ENCODE results near the gene ZMIZ1.
A peak's percentile ranks its signal among the peaks of the same experiment; 100 is the strongest.

Gene ZMIZ1

GRCh38 chr10:79249186-79250121 lies 180.7 kb downstream of the ZMIZ1 start:
- Mint-ChIP-seq H3K9me3 (no peaks in the 10 kb centered on the region), H3K36me3 (ENCODE audit: low read depth) (peaks cover 44% of the 10 kb centered on the region), H3K4me3 (no peak overlapping the region), H3K27ac (peak overlapping the region; percentile 87), H3K4me1 (ENCODE audit: low read depth) (peaks cover 100% of the 10 kb centered on the region), H3K27me3 (no peaks in the 10 kb centered on the region)
- intact Hi-C loops (cut with micrococcal nuclease): loop anchor here (2.0 kb wide), 2 partner anchors 17 to 45 kb away; no protein-coding TSS in a partner anchor

- no peaks in the 10 kb centered on the region for H3K9me3 Mint-ChIP-seq
- peaks cover 47% of the 10 kb centered on the region for H3K36me3 Mint-ChIP-seq (ENCODE audit: low read depth)
- H3K4me1 Mint-ChIP-seq (ENCODE audit: low read depth): peaks cover 93% of the 10 kb centered on the region
- H3K27me3 Mint-ChIP-seq: no peaks in the 10 kb centered on the region
- intact Hi-C loops (cut with micrococcal nuclease): loop anchor here (2.0 kb wide), 1 partner anchor 17 kb away; no protein-coding TSS in a partner anchor
- H3K27ac Mint-ChIP-seq: peak overlapping the region; percentile 87
- H3K4me3 Mint-ChIP-seq: peak overlapping the region; percentile 45
These were observed 181.5 kb downstream of the ZMIZ1 start for GRCh38 chr10:79250259-79250658.

- H3K4me3 Mint-ChIP-seq: peak overlapping the region; percentile 13
- no peaks in the 10 kb centered on the region for H3K9me3 Mint-ChIP-seq
- peak overlapping the region; percentile 87 for H3K27ac Mint-ChIP-seq
- intact Hi-C loops (cut with micrococcal nuclease): no loop called here
- peaks cover 87% of the 10 kb centered on the region for H3K4me1 Mint-ChIP-seq (ENCODE audit: low read depth)
- no peaks in the 10 kb centered on the region for H3K27me3 Mint-ChIP-seq
- H3K36me3 Mint-ChIP-seq (ENCODE audit: low read depth): peaks cover 66% of the 10 kb centered on the region
These were observed 183.7 kb downstream of the ZMIZ1 start for GRCh38 chr10:79252450-79252849.

DNA sequence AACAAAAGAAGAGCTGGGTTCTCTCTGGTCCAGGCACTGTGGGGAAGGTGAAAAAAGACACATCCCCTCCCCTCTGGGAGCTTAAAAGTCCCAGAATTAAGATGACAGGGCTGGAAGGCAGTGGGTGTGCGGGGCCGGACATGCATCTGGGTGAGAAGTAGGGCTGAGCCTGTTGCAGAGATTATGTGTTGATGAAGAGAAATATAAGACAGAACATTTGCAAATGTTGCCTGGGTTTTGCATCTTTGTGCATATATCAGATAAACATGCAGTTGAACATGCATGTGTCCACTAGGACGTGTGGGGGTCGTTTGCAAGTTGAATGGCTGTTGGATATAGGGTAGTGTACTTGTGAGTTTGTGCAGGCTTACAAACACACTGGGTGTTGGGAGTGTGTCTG lies 184.2 kb downstream of the ZMIZ1 start:
- Mint-ChIP-seq H3K27me3 (no peaks in the 10 kb centered on the region), H3K27ac (no peak overlapping the region), H3K36me3 (ENCODE audit: low read depth) (peaks cover 71% of the 10 kb centered on the region), H3K4me1 (ENCODE audit: low read depth) (peaks cover 87% of the 10 kb centered on the region), H3K4me3 (no peak overlapping the region), H3K9me3 (no peaks in the 10 kb centered on the region)
- intact Hi-C loops (cut with micrococcal nuclease): no loop called here

GRCh38 chr10:79253704-79254103 lies 184.9 kb downstream of the ZMIZ1 start:
- peaks cover 78% of the 10 kb centered on the region for H3K36me3 Mint-ChIP-seq (ENCODE audit: low read depth)
- H3K9me3 Mint-ChIP-seq: no peaks in the 10 kb centered on the region
- H3K27ac Mint-ChIP-seq: no peak overlapping the region
- H3K4me3 Mint-ChIP-seq: no peak overlapping the region
- intact Hi-C loops (cut with micrococcal nuclease): no loop called here
- no peaks in the 10 kb centered on the region for H3K27me3 Mint-ChIP-seq
- peaks cover 87% of the 10 kb centered on the region for H3K4me1 Mint-ChIP-seq (ENCODE audit: low read depth)

DNA sequence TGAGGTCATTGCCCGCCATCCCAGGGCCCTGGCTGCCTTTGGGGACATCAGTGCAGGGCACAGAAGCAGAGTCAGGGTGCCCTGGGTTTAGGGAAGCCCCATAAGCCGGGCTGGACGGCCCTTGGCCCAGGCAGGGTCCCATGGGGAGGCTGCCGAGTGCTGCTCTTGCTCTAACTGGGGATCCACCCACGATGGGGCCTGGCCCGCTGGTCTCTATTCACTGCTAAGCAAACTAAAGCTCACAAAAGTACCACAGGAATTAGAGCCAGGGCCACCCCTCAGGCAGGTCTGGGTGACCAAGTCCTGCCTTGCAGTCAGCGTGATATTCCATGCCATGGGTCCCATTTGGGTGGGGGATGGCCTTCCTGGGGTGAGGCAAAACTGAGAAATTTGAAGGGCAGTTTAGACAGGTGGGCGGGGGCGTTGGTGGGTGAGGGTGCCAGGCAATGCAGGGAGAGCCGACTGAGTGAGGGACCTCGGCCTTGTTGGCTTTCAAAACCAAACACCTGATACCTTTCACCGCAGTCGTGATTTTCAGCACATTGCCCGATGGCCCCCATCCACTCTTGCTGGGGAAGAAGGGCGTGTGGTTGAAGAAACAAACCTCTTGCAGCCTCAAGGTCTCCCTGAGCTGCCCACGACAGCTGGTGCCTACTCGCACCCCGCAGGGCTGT lies 185.7 kb downstream of the ZMIZ1 start:
- H3K9me3 Mint-ChIP-seq: no peaks in the 10 kb centered on the region
- peaks cover 86% of the 10 kb centered on the region for H3K36me3 Mint-ChIP-seq (ENCODE audit: low read depth)
- intact Hi-C loops (cut with micrococcal nuclease): no loop called here
- no peak overlapping the region for H3K27ac Mint-ChIP-seq
- H3K4me3 Mint-ChIP-seq: no peak overlapping the region
- H3K4me1 Mint-ChIP-seq (ENCODE audit: low read depth): peaks cover 87% of the 10 kb centered on the region
- H3K27me3 Mint-ChIP-seq: no peaks in the 10 kb centered on the region

GRCh38 chr10:79255007-79255507 lies 186.3 kb downstream of the ZMIZ1 start:
- Mint-ChIP-seq H3K4me1 (ENCODE audit: low read depth) (peaks cover 87% of the 10 kb centered on the region), H3K36me3 (ENCODE audit: low read depth) (peaks cover 92% of the 10 kb centered on the region), H3K27me3 (no peaks in the 10 kb centered on the region), H3K27ac (no peak overlapping the region), H3K4me3 (no peak overlapping the region), H3K9me3 (no peaks in the 10 kb centered on the region)
- intact Hi-C loops (cut with micrococcal nuclease): no loop called here

- intact Hi-C loops (cut with micrococcal nuclease): no loop called here
- H3K9me3 Mint-ChIP-seq: no peaks in the 10 kb centered on the region
These were observed 187.6 kb downstream of the ZMIZ1 start for GRCh38 chr10:79256264-79256806.

DNA sequence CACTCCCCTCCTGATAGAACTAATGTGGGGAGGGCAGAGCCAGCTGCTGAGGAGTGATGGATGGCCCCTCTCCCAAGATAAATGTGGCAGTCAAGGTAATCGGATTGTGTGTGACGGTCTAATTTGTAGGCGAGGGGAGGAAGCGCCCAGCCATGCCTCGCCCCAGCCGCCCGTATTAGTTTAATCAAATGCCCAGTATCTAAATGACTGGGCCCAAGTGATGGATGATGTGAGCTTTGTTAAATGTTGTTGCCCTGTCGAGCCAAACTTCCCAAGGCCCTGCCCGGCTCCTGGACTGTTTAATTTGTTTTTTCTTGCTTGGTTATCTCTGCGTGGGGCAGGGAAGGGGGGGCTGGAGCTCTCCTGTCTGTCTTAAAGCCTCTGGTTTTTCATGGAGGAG lies 190.1 kb downstream of the ZMIZ1 start:
- intact Hi-C loops (cut with micrococcal nuclease): no loop called here
- peak overlapping the region; percentile 30 for H3K27ac Mint-ChIP-seq
- peaks cover 74% of the 10 kb centered on the region for H3K4me1 Mint-ChIP-seq (ENCODE audit: low read depth)
- H3K9me3 Mint-ChIP-seq: no peaks in the 10 kb centered on the region
- H3K4me3 Mint-ChIP-seq: no peak overlapping the region
- H3K36me3 Mint-ChIP-seq (ENCODE audit: low read depth): peaks cover 93% of the 10 kb centered on the region
- H3K27me3 Mint-ChIP-seq: no peaks in the 10 kb centered on the region

More at GRCh38 chr10:79256264-79256806, 187.6 kb downstream of the ZMIZ1 start:
- Mint-ChIP-seq H3K4me3 (no peak overlapping the region), H3K27me3 (no peaks in the 10 kb centered on the region), H3K27ac (no peak overlapping the region), H3K36me3 (ENCODE audit: low read depth) (peaks cover 96% of the 10 kb centered on the region), H3K4me1 (ENCODE audit: low read depth) (peaks cover 79% of the 10 kb centered on the region)

GRCh38 chr10:79259834-79260233 lies 191.1 kb downstream of the ZMIZ1 start:
- H3K4me3 Mint-ChIP-seq: no peak overlapping the region
- H3K9me3 Mint-ChIP-seq: no peaks in the 10 kb centered on the region
- no peak overlapping the region for H3K27ac Mint-ChIP-seq
- peaks cover 93% of the 10 kb centered on the region for H3K36me3 Mint-ChIP-seq (ENCODE audit: low read depth)
- intact Hi-C loops (cut with micrococcal nuclease): no loop called here
- H3K27me3 Mint-ChIP-seq: no peaks in the 10 kb centered on the region
- peaks cover 78% of the 10 kb centered on the region for H3K4me1 Mint-ChIP-seq (ENCODE audit: low read depth)

DNA sequence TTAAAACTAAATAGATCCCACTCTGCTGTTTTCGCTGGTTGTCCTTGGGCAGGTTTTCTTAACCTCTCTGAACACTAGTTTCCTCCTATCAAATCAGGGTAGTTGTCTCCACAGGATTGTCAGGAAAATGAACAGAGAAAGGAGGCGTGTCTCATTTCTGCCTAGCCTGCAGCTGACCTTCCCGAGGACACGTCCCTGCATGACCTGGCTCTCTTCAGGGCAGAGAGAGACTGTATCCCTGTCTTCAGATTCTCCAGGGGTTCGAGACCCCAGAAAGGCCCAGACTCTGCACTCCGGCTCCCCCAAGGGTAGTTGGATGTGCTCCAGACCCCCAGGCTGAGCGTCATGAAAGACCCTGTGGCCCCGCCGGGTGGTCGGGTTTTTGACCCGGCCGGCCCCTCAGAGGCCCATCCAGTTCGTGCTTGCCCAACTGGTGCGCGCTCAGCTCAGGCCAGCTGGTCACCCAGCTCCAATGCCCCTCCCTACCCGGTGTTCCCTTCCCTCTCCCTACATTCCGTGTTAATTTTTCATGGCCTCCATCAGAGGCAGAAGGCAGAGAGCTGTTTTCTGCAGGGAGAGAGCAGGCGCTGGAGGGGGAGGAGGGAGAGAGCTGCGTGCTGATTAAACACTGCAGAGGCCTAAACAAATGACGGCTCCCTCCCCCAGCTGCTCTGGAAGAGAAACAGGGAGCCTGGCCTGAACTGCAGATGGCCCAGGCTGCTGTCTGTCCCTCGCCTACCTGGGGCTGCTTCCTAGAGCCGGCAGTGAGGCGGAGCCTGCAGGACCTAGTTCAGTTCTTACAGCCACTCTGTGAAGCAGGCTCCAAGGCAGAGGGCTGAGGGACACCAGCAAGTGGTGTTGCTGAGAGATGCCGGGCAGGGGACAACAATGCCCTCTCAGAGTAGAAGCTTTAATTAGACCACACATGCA lies 192.3 kb downstream of the ZMIZ1 start:
- peaks cover 93% of the 10 kb centered on the region for H3K36me3 Mint-ChIP-seq (ENCODE audit: low read depth)
- no peaks in the 10 kb centered on the region for H3K9me3 Mint-ChIP-seq
- no peak overlapping the region for H3K4me3 Mint-ChIP-seq
- H3K27me3 Mint-ChIP-seq: no peaks in the 10 kb centered on the region
- no peak overlapping the region for H3K27ac Mint-ChIP-seq
- peaks cover 85% of the 10 kb centered on the region for H3K4me1 Mint-ChIP-seq (ENCODE audit: low read depth)
- intact Hi-C loops (cut with micrococcal nuclease): no loop called here

DNA sequence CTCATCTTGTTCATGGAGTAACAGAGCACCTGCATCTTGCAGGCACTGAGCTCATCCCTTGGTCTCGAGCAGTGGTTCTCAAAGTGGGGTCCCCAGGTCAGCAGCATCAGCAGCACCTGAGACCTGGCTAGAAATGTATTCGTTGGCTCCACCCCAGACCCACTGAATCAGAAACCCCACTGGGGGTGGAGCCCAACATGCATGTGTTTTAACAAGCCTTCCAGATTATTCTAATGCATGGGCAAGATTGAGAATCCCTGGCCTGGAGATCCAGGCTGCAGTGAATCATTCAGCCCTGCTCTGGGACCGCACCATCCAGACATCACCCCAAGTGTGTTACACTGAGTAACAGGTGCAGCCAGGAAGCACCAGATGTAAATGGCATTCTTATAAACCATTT lies 193.4 kb downstream of the ZMIZ1 start:
- Mint-ChIP-seq H3K9me3 (no peaks in the 10 kb centered on the region), H3K27ac (no peak overlapping the region), H3K27me3 (no peaks in the 10 kb centered on the region), H3K36me3 (ENCODE audit: low read depth) (peaks cover 87% of the 10 kb centered on the region), H3K4me3 (no peak overlapping the region), H3K4me1 (ENCODE audit: low read depth) (peaks cover 88% of the 10 kb centered on the region)
- intact Hi-C loops (cut with micrococcal nuclease): no loop called here

Measured in dendritic cell treated with granulocyte-macrophage colony-stimulating factor and Interleukin-4, amounts not matched to agents 40 ng/mL and 50 ng/mL, for 4 days (primary cell).